HG03342 (cell line): ENCODE results near the gene PRSS2.

Experiments
- ATAC-seq: cut with Tn5 transposase; IDR thresholded peaks from one replicate; pipeline ENCODE4 v1.9.1; 2021; ENCODE audit warnings: mild to moderate bottlenecking, moderate library complexity; ENCODE audit not compliant: unreplicated experiment

PRSS2 gene

DNA sequence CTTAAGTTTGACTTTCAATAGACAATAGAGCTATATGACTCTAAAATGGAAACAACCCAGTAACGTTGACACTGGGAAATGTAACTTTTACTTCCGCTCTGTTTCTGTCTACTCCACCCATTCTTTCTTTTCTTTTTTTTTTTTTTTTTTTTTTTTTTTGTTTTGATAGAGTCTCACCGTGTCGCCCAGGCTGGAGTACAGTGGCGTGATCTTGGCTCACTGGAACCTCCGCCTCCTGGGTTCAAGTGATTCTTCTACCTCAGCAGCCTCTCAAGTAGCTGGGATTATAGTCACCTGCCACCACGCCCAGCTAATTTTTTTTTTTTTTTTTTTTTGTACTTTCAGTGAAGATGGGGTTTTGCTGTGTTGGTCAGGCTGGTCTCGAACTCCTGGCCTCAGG lies 13.9 kb downstream of the PRSS2 start:
- ATAC-seq, result no peak

DNA sequence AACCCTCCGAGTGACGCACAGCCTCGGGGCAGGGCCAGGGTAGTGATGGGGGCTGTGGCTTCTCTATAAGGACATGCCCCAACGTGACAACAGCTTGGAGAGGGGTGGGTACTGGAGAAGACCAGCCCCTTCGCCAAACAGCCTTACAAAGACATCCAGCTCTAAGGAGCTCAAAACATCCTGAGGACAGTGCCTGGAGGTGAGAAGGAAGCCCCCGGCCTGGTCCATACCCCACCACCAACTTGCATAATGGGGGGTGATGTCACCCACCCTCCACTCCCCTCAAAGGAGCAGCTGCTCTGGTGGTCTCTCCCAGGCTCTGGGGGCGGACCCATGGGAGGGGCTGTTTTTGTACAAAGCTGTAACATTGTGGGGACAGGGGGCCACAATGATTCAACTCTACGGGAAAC lies 15.1 kb downstream of the PRSS2 start:
- no peak for ATAC-seq

DNA sequence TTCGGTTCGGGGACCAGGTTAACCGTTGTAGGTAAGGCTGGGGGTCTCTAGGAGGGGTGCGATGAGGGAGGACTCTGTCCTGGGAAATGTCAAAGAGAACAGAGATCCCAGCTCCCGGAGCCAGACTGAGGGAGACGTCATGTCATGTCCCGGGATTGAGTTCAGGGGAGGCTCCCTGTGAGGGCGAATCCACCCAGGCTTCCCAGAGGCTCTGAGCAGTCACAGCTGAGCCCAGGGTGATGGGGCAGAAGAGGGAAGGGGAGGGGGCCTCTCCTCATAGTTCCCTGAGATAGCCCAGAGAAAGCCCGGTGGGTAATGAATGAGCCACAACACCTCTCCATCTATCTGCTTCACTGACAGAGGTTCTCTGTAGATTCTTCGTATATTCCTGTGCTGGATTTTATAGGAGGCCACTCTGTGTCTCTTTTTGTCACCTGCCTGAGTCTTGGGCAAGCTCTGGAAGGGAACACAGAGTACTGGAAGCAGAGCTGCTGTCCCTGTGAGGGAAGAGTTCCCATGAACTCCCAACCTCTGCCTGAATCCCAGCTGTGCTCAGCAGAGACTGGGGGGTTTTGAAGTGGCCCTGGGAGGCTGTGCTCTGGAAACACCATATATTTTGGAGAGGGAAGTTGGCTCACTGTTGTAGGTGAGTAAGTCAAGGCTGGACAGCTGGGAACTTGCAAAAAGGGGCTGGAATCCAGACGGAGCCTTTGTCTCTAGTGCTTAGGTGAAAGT lies 16.4 kb downstream of the PRSS2 start:
- no peak for ATAC-seq

DNA sequence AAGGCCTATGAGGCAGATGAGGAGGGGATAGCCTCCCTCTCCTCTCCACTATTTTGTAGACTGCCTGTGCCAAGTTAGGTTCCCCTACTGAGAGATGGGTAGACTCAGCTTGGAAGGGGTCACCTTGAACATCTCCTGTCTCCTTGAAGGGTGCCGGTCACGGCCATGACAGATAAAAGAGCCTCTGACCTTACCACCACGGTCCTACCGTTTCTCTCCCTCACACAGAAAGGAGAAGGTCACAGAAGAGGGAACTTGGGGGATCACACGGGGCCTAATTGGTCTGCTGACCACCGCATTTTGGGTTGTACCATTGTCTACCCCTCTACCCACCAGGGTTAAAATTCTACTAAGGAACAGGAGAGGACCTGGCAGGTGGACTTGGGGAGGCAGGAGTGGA lies 17.0 kb downstream of the PRSS2 start:
- ATAC-seq, result no peak

DNA sequence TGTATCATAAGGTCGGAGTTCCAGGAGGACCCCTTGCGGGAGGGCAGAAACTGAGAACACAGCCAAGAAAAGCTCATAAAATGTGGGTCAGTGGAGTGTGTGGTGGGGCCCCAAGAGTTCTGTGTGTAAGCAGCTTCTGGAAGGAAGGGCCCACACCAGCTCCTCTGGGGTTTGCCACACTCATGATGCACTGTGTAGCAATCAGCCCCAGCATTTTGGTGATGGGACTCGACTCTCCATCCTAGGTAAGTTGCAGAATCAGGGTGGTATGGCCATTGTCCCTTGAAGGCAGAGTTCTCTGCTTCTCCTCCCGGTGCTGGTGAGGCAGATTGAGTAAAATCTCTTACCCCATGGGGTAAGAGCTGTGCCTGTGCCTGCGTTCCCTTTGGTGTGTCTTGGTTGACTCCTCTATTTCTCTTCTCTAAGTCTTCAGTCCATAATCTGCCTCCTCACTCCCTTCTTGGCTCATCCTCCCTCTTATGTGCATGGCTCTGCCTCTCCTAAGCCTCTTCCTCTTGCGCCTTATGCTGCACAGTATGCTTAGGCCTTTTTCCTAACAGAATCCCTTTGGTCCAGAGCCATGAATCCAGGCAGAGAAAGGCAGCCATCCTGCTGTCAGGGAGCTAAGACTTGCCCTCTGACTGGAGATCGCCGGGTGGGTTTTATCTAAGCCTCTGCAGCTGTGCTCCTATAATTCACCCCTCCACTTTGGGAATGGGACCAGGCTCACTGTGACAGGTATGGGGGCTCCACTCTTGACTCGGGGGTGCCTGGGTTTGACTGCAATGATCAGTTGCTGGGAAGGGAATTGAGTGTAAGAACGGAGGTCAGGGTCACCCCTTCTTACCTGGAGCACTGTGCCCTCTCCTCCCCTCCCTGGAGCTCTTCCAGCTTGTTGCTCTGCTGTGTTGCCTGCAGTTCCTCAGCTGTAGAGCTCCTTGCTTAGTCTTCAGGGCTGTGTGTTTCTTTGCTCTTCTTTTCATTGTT lies 17.8 kb downstream of the PRSS2 start:
- ATAC-seq, result no peak

DNA sequence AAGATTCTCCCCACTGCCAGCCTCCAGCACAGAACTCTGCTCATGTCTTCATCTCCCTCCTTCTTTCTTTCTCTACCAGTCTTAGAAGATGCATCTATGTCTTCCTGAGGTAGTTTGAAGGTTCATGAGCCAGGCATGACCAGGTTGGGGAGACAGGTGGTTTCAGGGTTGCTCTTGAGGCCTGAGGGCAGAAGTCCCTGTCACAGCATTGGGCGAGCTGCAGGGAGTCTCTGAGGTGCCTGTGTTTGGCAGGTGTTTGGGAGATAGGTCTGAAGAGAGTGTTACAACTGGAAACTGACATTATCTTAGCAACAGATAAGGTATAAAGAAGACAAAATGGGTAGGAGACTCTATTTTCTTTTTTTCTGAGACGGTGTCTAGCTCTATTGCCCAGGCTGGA lies 18.7 kb downstream of the PRSS2 start:
- no peak for ATAC-seq

DNA sequence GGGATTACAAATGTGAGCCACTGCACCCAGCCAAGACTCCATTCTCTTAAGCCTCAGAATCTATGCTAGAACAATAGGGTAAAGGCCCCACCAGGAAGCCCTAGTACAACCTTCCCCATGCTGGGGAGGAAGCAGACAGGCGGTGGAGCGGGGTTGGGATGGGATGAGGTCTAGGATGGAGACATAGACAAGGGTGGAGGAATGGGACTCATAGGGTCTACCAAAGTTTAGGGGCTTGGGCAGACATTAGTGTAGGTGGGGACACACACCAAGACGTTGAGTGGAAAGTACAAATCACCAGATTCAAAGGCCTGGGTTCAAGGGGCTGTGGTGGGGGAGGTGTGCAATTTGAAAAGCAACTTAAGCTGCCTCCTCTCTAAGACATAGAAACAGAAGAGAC lies 19.3 kb downstream of the PRSS2 start:
- no peak for ATAC-seq

DNA sequence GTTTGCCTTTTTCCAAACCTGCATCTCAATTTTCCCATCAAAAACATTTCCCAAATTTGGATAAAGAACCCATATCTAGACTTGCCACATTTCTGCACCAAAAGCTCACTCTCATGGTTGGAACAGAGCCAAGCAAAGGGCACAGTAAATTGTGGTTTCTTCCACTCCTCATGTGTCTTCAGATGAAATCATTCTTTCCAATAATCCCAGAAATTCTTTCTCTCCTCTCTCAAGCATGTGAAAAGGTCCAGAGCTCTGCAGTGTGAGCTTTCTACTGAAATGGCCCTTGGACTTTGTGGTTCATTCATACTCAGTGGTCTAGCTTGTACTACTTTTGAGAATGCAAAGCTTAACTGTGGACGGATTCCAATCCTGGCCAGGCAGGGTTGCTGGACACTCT lies 19.8 kb downstream of the PRSS2 start:
- ATAC-seq, result no peak

DNA sequence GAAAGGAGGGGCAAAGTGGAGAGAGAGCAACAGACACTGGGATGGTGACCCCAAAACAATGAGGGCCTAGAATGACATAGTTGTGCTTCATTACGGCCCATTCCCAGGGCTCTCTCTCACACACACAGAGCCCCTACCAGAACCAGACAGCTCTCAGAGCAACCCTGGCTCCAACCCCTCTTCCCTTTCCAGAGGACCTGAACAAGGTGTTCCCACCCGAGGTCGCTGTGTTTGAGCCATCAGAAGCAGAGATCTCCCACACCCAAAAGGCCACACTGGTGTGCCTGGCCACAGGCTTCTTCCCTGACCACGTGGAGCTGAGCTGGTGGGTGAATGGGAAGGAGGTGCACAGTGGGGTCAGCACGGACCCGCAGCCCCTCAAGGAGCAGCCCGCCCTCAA lies 20.7 kb downstream of the PRSS2 start:
- ATAC-seq, result no peak

DNA sequence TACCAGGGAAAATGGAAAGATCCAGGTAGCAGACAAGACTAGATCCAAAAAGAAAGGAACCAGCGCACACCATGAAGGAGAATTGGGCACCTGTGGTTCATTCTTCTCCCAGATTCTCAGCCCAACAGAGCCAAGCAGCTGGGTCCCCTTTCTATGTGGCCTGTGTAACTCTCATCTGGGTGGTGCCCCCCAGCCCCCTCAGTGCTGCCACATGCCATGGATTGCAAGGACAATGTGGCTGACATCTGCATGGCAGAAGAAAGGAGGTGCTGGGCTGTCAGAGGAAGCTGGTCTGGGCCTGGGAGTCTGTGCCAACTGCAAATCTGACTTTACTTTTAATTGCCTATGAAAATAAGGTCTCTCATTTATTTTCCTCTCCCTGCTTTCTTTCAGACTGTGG lies 21.4 kb downstream of the PRSS2 start:
- no peak for ATAC-seq

DNA sequence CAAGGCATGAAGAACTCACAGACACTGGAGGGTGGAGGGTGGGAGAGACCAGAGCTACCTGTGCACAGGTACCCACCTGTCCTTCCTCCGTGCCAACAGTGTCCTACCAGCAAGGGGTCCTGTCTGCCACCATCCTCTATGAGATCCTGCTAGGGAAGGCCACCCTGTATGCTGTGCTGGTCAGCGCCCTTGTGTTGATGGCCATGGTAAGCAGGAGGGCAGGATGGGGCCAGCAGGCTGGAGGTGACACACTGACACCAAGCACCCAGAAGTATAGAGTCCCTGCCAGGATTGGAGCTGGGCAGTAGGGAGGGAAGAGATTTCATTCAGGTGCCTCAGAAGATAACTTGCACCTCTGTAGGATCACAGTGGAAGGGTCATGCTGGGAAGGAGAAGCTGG lies 21.8 kb downstream of the PRSS2 start:
- no peak for ATAC-seq

DNA sequence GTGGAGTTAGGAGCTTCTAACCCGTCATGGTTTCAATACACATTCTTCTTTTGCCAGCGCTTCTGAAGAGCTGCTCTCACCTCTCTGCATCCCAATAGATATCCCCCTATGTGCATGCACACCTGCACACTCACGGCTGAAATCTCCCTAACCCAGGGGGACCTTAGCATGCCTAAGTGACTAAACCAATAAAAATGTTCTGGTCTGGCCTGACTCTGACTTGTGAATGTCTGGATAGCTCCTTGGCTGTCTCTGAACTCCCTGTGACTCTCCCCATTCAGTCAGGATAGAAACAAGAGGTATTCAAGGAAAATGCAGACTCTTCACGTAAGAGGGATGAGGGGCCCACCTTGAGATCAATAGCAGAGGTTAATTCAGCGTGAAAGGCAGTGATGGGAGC lies 22.4 kb downstream of the PRSS2 start:
- no peak for ATAC-seq

DNA sequence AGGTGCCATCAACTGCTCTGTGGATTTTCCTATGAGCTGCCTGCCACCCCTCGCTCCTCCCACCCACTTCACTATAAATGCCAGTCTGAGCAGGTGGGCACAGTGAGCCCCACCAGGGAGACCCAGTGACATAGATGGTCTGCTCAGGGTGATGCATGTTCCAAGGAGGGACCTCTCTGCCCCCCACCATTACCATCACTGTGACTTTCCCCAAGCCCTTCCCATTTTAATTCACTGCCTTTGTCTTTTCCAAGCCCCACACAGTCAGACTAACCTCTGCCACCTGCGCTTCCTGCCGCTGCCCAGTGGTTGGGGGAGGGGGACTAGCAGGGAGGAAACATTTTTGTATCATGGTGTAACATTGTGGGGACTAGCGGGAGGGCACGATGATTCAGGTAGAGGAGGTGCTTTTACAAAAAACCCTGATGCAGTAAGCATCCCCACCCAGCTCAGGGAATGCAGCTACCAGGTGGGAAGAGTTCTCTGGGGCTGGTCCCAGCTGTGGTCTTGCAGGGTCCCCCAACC lies 24.6 kb downstream of the PRSS2 start:
- no peak for ATAC-seq

DNA sequence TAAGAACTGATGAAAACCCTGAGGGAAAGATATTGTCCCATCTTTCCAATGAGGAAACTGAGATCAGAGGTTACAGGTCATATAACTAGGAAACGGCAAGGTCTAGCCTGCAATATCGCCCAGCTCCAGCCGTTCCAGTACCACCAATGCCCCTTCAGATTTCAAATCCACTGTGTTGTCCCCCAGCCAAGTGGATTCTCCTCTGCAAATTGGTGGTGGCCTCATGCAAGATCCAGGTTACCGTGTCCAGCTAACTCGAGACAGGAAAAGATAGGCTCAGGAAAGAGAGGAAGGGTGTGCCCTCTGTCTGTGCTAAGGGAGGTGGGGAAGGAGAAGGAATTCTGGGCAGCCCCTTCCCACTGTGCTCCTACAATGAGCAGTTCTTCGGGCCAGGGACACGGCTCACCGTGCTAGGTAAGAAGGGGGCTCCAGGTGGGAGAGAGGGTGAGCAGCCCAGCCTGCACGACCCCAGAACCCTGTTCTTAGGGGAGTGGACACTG lies 25.3 kb downstream of the PRSS2 start:
- no peak for ATAC-seq

DNA sequence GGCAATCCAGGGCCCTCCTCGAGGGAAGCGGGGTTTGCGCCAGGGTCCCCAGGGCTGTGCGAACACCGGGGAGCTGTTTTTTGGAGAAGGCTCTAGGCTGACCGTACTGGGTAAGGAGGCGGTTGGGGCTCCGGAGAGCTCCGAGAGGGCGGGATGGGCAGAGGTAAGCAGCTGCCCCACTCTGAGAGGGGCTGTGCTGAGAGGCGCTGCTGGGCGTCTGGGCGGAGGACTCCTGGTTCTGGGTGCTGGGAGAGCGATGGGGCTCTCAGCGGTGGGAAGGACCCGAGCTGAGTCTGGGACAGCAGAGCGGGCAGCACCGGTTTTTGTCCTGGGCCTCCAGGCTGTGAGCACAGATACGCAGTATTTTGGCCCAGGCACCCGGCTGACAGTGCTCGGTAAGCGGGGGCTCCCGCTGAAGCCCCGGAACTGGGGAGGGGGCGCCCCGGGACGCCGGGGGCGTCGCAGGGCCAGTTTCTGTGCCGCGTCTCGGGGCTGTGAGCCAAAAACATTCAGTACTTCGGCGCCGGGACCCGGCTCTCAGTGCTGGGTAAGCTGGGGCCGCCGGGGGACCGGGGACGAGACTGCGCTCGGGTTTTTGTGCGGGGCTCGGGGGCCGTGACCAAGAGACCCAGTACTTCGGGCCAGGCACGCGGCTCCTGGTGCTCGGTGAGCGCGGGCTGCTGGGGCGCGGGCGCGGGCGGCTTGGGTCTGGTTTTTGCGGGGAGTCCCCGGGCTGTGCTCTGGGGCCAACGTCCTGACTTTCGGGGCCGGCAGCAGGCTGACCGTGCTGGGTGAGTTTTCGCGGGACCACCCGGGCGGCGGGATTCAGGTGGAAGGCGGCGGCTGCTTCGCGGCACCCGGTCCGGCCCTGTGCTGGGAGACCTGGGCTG lies 26.0 kb downstream of the PRSS2 start:
- ATAC-seq, result peak; percentile 46

DNA sequence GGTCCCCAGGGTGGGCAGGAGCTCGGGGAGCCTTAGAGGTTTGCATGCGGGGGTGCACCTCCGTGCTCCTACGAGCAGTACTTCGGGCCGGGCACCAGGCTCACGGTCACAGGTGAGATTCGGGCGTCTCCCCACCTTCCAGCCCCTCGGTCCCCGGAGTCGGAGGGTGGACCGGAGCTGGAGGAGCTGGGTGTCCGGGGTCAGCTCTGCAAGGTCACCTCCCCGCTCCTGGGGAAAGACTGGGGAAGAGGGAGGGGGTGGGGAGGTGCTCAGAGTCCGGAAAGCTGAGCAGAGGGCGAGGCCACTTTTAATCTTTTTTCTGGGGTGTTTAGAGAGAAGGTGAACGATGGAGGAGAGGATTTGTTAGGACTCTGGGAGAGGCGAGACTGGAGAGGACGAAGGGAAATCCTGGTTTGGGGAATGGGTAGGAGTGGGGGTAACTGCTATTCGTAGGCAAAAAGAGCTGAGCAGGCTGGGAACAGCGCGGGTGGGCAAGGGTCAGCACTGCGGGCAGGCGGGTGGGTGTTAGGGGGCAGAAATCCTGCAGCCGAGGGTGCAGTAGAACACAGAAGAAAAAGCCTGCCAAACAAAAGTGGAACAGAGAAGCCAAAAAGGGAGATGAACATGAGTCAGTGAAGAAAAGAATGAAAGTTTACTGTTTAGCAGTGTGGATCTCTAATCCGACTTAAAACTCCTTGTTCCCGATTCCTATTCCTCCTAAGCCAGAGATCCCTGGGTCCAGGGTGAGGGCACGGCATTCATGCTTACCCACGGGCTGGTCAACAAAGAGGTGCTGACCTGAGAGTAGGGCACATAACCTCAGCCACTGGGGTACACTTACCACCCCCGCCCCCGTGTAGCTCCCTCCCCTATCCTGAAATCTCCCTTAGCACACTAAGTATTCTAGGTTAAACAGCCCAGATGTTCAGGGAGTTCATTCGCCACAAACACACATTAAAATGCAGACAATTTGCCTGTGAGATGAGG lies 26.9 kb downstream of the PRSS2 start:
- ATAC-seq, result peak; percentile 36

DNA sequence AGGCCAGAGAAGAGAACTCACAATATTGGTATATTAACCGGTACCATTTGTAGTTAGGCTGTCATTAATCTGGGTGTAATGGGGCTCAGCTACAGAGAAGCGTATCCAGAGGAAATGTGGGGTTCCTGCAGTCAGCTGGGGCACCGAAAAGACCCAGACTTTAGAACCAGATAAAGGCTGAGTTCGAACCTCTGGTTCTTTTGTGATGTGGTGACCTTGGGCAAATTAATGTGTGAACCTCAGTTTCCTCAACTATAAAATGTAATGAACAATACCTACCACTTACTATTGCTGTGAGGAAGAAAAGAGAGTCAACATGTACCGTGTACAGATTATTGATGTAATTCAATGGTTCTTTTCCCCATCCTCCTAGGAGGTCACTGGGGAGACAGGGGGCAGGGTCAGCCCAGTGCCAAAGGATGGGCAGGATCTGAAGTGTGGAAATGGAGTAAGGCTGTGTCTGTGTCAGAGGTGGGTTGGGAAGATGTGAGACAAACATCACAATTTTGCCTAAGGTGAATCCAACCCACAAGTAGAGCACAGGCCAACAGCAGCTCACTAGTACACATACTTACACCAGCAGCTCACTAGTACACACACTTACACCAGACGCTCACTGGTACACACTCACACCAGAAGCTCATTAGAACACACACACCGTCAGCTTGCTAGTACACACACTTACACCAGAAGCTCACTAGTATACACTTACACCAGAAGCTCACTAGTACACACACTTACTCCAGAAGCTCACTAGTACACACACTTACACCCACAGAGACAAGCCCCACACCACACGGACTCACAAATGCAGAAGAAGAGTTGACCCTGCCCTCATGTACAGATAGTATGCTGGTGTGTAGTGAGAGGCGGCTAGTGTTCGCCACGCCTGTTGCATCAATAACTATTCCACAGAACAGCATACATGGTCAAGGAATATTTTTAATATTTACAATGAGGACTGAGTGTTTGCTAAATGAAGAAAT lies 28.0 kb downstream of the PRSS2 start:
- no peak for ATAC-seq

DNA sequence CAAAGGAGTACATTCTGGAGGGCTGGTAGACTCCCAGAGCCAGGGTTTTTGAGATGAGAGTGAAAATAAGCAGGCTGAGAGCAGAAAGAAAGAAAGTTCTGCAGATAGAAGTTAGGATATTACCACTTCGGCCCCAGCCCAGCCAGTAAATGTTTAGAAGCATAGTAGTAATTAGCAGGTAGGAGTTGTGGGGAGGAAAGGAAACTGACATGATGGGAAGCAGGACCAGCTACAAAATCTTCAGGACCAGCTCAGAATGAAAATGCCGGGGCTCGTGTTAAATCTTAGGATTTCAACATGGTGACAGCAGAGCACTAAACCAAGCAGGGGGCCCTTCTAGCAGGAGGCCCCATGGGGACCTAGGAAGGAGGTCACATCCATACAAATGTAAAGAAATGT lies 28.7 kb downstream of the PRSS2 start:
- no peak for ATAC-seq
